Suppressor macrophage (primary cell): ENCODE results near the gene THOC5.
A peak's percentile ranks its signal among the peaks of the same experiment; 100 is the strongest.
"Not testable (repeated sequence)": the region's sequence is repeated elsewhere in the genome, so short reads cannot be mapped to it uniquely, and the experiment has no call there.

Source experiments
- DNase-seq, 4 experiments: peaks; one replicate each; pipeline ENCODE4 v3.0.0-alpha.2; 2020 to 2022

THOC5 gene

DNA sequence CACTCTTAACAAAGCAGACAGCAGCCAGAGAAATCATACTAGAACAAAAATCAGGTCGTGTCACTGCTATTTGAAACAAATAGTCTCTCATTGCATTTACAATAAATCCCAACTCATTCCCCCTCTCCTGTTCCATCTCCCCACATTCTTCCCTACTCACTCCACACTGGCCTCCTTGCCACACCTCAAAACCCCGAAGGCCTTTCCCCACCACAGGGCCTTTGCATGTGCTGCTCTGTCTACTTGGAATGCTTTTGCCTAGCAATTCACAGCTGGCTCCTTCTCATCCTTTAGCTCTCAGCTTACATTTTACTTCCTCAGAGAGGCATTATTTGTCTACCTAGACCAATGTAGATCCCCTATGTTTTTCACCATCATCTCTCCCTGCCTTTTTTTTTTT is 6.3 kb upstream of the THOC5 start:
- no peak for DNase-seq

DNA sequence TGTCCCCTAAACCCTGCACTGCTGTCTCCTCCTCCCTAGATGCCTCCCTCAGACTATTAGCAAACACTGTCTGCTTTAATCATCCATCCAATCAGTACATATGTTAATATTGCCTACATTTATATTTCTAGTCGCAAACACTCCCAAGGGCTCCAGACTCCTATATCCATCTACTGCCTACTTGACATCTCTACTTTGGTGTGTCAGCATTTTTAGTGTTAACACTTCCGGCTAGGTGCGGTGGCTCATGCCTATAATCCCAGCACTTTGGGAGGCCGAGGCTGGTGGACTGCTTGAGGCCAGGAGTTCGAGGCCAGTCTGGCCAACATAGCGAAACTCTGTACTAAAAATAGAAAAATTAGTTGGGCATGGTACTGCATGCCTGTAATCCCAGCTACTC is 5.5 kb upstream of the THOC5 start:
- DNase-seq, result no peak

DNA sequence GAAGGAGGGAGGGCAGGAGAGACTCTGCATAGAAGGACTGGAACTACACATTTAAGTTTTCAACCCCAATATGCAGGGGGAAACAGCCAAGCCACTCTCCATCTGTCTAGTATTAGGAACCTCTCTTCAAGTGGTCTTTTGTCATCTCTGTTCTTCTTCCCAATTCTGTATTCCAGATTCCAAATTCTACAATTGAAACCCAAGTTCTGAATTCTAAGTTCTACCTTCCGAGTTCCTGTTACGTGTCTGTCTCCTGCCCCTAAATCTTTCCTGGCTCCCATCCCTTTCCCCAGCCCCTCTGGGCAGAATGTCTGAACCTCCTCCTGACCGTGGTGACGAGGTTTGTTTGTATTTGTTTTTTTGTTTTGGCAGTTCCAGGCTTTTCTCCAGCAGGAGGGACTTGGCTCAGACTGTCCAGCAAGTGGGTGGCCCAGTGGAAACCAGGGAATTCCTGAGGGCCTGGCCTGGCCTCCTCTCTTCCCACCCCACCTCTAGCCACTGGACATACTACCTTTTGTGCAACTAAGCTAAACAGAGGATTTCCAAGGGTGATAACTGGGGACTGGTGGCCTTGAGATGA is 1.6 kb upstream of the THOC5 start:
- DNase-seq, result no peak

DNA sequence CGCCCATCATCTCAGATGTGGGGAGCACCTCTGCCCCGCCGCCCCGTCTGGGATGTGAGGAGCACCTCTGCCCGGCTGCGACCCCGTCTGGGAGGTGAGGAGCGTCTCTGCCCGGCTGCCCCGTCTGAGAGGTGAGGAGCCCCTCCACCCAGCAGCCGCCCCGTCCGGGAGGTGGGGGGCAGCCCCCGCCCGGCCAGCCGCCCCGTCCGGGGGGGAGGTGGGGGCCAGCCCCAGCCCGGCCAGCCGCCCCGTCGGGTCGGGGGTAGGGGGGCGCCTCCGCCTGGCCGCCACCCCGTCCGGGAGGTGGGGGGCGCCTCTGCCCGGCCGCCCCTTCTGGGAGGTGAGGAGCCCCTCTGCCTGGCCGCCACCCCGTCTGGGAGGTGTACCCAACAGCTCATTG is 1.2 kb downstream of the THOC5 start:
- not testable (repeated sequence) for DNase-seq

DNA sequence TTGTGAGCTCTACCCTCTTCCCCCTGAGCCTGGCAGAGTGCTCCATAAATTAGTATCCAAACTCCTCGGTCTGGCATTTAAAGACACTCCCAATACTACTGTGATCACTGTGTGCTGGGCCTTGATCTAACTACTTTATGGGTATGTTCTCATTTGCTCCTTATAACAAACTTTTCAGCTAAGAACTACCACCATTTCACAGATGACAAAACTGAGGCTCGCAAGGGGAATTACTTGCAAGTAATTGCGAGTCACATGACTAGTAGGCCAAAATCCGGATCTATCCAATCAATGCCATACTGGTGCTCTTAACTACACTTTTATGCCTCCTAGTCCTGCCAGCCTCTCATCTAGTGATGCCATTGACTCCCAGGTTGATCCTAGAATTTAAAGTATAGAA is 3.6 kb downstream of the THOC5 start:
- DNase-seq, result no peak

DNA sequence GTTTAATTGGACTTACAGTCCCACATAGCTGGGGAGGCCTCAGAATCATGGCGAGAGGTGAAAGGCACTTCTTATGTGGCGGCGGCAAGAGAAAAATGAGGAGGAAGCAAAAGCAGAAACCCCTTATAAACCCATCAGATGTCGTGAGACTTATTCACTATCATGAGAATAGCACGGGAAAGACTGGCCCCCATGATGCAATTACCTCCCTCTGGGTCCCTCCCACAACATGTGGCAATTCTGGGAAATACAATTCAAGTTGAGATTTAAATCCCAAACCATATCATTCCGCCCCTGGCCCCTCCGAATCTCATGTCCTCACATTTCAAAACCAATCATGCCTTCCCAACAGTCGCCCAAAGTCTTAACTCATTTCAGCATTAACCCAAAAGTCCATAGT is 8.5 kb downstream of the THOC5 start:
- DNase-seq, result peak in 2 of 4 experiments; percentile 10 to 32

DNA sequence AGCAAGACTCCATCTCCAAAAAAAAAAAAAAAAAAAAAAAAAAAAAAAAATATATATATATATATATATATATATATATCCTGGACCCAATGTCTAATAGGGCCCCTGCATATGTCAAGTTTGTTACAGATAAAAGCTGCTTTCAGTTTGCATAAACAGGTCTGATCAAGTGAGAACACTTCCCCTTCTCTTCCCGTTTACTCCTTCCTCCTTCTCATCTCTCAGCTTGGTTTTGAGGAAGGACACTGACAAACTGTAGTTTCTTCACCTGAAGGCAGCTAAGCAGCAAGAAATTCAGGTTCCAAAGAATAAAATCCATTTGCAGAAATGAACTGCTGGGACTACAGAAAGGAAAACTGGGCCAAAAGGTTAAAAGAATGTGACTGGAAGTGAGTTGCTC is 11.7 kb downstream of the THOC5 start:
- peak; percentile 19 to 59 (median 40) for DNase-seq

DNA sequence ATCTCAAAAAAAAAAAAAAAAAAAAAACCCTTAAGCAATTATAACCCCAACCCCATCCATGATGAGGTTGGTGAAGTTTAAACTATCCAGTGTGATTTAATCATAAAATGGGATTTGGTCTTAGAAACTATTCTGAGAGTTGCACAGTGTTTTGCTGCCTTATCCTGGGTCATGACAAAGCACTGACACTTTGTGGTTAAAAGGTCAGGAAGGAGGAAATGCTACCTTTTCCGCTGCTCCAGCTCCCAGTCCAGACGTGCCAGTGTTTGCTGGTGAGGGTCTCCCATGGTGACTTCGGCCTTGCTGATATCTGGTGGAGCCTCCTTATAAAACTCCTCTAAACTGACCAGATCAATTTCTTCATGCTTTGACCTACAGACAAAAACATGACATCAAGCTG is 14.5 kb downstream of the THOC5 start:
- no peak for DNase-seq

DNA sequence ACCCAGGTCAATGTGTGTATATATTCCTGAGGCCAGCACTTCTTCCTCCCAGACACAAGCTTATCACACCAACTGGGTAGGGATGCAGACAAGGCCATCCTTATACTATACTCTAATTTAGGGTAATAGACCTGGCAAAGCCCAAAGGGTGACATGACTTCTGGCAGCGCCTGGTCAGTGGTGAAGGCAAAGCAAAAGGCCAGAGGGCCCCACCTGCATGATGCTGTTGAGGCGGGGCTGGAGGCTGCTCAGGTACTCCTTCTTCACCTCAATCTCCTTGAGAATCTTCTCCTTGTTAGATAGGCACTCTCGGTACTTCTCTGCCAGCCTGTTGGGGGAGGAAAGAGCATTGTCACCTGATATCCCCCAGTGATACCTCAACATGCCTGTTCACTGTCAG is 17.1 kb downstream of the THOC5 start:
- no peak for DNase-seq

DNA sequence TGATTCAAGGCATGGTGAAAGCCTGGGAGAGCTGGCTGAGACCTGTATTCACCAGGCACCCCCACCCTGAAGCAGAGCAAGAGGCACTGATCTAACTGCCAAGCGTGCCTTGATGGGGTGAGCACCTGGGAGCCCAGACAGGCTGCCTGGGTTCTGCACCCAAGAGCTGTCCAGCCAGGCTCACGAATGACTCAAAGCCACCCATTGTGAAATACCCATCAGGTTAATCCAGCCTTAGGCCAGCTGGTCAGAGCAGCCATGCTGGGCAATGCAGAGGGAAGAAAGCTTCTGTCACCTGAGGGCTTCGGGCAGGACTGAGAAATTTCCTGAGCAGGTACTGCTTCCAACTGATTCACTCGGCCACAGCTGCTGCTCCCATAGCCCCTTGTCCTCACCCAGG is 22.1 kb downstream of the THOC5 start:
- no peak for DNase-seq

DNA sequence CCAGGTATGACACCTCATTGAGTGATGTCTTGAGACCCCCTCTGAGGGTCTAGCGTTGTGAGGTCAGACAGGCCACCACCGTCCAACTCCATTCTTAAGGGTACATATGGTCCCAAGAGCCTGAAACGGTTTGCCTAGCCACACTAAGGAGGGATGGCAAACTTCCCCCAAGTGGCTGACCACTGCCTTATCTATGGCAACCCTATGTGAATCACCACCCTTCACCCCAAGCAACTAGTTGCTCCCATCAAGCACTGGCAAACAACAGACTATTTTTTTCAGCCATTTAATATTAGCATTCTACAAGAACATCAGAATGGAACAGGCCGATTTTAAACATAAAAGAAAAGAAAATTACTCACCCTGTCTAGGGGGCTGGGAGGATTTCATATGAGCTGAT is 22.8 kb downstream of the THOC5 start:
- DNase-seq, result no peak

DNA sequence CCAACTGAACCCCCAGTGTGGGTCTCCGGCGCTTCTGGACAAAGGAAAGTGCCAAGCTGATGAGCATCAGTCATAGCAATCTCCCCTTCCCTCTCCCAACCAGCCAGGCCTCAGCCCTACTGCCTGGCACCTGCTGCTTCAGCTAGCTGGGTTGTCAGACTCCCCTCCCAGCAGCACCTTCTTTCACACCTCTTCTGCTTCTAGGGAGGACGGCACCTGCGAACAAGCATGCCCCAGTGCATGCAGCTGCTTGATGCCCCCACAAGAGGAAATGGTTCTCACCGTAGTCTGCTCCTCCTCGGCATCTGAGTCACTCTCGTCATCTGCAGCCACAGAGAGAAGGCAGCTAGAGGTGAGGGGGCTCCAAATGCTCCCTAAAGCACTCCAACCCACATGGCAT is 25.4 kb downstream of the THOC5 start:
- DNase-seq, result no peak

DNA sequence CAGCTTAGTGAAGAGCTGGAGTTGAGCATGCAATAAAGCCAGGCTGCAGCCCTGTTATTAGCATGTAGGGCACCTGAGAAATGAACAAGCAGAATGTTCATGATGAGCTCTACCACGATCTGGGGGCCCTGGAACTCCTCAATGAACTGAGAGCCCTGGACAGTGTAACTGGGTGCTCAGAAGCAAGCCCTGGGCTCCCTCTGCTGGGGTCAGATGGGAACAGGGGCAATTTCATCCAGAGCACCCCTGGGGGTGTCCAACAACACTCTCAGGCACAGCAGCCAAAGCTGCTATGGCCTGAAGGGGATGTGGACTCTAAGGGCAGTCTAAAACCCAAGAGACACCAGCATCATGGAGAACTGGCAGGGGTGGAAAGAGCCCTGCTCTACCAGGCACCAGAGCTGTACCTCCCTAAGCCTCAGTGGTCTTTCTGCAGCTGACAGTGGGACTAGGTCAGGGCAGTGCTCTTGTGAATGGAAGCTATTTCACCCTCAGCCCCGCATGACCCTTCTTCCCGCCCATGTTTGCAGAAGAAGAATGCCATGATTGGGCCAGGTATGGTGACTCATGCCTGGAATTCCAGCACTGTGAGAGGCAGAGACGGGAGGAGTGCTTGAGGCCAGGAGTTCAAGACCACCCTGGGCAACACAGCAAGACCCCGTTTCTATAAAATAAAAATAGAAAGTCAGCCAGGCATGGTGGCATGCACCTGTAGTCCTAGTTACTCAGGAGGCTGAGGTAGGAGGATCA is 28.9 kb downstream of the THOC5 start:
- peak; percentile 54 to 70 (median 58) for DNase-seq

DNA sequence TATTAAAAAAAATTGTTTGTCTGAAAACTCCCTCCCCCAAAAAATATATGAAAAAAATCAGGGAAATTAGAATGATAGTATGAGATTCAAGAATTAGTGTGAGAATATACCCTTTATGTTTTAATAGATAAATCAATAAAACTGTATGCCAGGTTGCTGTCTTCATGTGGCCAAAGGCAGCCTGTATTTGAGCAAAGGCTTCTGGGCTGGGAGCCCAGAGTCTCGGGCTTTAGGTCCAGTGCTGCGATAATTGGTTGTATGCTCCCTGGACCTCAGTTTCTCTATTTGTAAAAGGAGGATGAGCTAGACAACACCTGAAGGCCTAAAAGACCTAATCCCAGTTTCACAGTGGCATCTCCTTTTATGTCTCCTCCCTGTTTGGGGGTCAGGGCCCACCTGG is 29.8 kb downstream of the THOC5 start:
- no peak for DNase-seq

DNA sequence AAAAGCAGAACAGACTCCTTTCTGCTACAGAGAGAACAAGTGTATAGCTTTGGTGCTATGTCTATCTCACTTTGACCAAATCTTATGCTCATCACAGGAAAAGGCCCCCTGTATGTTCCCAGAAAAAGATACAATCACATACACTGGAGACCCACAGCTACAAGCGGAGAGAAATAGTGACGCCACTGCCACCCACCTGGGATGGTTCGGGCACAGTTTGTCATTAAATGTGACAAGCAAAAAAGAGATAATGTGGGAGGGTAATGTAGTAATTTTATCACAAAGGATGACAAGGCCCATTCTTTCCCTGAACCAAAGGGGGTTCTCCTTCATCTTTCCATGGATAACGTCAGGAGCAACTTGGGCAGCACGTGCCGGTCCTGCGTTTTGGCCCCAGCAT is 32.0 kb downstream of the THOC5 start:
- DNase-seq, result no peak

DNA sequence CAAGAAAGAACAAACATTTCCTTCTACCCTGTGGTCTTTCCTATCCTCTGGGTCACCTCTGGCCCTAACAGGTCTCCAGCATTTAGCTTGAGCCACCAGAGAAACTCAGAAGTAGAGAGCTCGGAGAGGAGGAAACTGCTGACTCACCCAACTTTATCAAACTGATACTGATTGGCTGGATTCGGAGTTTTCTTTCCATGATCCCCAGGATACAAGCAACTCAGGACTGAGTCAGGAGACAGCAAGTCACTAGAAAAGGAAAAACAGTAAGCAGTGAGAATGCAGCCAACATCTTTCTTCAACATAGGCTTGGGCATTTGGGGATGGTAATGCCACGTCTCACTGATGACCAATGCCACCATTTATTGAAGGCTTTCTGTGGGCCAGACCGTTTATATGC is 32.7 kb downstream of the THOC5 start:
- DNase-seq, result no peak

DNA sequence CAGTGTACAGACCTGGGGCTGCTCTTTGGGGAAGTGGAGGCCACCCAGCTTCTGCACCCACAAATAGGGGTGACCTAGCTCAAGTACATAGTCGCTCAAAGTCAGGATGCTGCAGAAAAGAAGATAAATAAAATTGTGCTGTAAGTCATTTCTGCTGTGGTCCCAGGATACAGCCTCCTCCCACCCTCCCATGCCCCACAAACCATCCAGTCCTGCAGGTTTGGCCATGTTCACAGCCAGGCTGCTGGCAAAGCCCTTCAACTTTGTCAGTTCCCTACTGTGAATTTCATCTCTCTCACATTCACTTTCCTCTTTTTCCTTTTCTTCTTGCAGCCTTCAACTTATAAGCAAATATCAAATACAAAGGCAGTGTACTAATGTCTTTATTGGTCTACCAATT is 33.6 kb downstream of the THOC5 start:
- DNase-seq, result no peak

DNA sequence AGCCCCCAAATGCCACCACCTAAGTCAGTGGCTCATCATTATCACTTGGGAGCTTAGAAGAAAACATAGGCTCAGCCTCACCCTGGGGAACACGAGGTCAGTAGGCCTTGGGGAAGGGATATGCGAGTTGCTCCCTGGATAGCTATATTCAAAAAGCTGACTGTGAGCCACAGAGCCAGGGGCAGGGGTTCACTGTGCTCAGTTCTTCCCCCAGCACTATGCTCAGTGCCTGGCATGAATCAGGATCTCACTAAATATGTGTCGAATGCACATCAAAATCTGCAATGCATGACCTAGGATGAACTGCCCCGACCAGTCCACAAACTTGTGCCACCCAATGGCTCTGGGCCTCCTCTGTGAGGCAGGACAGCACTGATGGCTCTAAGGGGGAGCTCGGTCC is 35.1 kb downstream of the THOC5 start:
- DNase-seq, result no peak

DNA sequence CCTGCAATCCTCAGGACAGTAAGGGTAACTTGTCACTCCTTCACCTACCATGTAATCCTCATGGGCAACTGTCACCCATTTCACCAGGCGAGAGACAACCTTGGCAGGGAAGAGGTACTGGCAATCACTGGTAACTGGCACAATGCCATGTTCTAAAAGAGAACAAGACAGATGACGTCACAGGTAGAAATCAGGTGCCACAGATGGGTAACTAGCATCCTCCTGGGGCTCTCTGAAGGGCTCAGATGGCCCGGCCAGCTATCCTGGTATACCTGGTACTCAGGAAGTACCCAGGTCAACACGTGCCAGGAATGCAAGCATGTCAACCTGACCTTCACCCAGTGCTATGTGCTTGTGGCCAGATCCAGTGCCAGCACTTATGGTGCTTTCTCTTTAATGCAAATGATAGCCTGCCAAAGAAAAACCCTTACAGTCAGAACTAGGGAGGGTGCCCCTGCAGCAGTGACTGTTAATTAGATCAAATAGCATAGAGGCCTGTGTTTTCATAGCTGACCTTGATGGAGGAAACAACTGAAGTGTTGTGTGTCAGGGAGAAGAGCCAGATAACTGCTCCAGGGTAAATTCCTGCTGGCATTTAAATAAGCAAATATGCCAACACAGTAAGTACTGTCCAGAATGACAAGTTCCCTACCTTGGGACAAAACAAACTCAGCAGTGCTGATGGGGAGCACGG is 36.2 kb downstream of the THOC5 start:
- DNase-seq, result no peak

DNA sequence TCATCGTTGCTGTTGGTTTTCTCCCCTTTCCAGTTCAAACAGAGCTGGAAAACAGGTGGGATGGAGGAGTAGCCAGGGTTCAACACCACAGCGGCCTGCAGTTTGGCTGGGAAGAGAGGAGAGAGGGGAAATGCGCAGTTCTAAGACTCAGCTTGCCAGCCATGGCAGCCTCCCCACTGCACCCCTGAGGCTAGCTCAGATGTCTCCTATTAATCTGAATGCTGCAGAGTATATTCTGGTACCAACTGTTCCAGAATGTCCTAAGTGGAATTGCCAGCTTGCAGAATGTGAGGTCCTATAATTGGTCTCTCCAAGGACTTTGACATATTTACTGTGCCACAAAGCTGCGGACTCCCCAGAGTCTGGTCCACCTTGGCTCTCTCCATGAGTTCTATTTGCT is 41.5 kb downstream of the THOC5 start:
- no peak for DNase-seq

DNA sequence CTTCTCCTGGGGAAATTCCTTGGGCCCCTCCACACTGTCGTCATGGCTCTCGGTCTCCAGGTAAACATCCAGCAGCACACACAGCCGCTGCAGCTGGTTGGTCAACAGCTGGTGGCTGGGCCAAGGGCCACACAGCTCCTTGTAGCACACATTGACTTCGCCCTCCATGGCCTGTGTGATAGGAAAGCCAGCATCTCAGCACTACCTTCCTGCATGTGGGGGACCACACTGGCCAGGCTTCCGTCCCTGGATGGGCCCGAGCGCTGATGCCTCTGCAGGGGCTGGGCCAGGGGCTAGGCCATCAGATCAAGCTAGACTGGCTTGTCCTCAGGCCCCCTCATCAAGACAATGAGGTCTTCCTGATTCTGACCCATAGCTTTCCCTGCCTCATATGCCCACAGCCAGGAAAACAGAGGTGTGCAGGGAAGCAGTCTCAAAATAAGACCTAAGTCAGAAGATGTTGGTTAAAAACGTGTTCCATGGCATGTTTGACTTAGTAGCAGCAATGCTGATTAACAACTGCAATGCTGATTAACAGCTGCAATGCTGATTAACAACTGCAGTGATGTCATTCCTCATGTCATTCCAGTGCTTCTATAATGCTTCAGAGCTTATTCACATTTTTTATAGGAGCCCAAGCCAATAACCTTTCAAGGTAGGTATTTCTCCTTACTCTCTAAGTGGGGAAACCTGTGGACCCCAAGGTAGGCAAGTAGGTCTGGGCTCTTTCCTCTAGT is 42.3 kb downstream of the THOC5 start:
- no peak for DNase-seq

DNA sequence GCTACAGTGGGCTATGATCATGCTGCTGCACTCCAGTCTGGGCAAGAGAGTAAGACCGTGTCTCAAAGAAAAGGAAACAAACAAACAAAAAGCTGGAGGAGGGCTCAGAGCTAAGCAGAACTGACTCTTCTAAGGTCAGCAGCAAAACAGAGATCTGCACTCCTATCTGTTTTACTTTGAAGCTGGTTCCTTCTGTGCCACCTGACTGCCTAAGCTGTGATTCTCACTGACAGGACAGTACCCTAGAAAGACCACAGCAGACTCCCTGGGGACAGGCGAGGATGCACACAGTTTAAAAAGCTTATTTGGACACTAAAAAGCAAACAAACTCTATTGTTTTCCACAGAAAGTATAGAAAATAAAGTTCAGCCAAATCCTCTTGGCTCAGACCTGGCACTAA is 43.0 kb downstream of the THOC5 start:
- DNase-seq, result no peak

DNA sequence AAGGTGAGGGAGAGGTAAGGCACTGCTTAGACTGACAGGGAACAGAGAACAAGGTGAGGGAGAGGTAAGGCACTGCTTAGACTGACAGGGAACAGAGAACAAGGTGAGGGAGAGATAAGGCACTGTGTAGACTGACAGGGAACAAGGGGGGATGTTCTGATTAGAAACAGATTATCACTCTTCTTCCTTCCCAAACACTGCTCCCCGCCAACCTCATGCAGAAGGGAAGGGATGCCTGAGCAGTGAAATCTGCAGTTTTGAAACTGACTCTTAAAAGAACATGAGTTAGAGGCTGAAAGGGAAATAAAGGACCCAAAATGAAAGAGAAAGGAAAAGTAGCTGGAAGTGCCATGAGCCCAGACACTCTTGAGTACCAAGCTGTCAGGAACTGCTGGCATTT is 43.7 kb downstream of the THOC5 start:
- DNase-seq, result no peak

DNA sequence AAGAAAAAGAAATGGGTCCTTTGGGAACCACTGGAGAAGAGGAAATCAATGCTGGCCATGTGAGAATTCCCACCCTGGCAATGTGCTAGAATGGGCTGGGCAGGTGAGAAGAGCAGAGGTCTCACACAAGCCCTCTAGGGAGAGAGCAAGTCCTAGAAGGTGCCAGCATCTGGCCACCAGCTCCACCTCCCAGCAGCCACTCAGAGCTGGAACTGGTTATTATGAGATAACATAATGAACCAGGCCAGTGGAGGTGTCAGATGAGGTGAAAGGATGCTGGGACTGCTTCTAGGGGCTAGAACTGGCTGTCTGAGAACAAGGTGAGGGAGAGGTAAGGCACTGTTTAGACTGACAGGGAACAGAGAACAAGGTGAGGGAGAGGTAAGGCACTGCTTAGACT is 44.3 kb downstream of the THOC5 start:
- DNase-seq, result no peak
